HL-60 (cell line): ENCODE data around the gene SPATA16.

Experiments used
- GABPA ChIP-seq: IDR thresholded peaks from 2 replicates; pipeline ENCODE4 v1.6.1; 2012; ENCODE audit warnings: low read depth
- POLR2AphosphoS5 ChIP-seq: IDR thresholded peaks from 2 replicates; pipeline ENCODE4 v1.6.1; 2012; ENCODE audit warnings: low read depth
- REST ChIP-seq: IDR thresholded peaks from 2 replicates; pipeline ENCODE4 v1.6.1; 2012; ENCODE audit warnings: low read depth; ENCODE audit not compliant: insufficient replicate concordance
- SPI1 ChIP-seq: IDR thresholded peaks from 2 replicates; pipeline ENCODE4 v1.6.1; 2012; ENCODE audit warnings: low read depth, mild to moderate bottlenecking, borderline replicate concordance
- TF ChIP-seq, protein P1 (sequence below): IDR thresholded peaks from one replicate; pipeline ENCODE4 v1.5.1; 2011; ENCODE audit warnings: low read length, control low read depth, inconsistent platforms; ENCODE audit not compliant: insufficient read depth

- TF ChIP-seq POLR2AphosphoS5 (no peak), REST (no peak), SPI1 (no peak), GABPA (no peak)
- TF ChIP-seq, protein P1, sequence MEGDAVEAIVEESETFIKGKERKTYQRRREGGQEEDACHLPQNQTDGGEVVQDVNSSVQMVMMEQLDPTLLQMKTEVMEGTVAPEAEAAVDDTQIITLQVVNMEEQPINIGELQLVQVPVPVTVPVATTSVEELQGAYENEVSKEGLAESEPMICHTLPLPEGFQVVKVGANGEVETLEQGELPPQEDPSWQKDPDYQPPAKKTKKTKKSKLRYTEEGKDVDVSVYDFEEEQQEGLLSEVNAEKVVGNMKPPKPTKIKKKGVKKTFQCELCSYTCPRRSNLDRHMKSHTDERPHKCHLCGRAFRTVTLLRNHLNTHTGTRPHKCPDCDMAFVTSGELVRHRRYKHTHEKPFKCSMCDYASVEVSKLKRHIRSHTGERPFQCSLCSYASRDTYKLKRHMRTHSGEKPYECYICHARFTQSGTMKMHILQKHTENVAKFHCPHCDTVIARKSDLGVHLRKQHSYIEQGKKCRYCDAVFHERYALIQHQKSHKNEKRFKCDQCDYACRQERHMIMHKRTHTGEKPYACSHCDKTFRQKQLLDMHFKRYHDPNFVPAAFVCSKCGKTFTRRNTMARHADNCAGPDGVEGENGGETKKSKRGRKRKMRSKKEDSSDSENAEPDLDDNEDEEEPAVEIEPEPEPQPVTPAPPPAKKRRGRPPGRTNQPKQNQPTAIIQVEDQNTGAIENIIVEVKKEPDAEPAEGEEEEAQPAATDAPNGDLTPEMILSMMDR, result no peak
Measured at GRCh38 chr3:172892158-172892557, 248.9 kb downstream of the SPATA16 start.
